Measurements from ENCODE around the gene TSSK6.

The TSSK6 gene

GRCh38 chr19:19543101-19543500 lies 27.8 kb upstream of the TSSK6 start:
- FAIRE-seq (no peak), DNase-seq (ENCODE audit: insufficient read length) (no peak)
- TF ChIP-seq POLR2AphosphoS5 (IDR thresholded peaks at IDR 0.05; ENCODE audit: low read depth, low read length): no peak
- no peak for TF ChIP-seq POLR2A (IDR thresholded peaks at IDR 0.05; ENCODE audit: low read depth, low read length)
- no peak for TF ChIP-seq TAF1 (IDR thresholded peaks at IDR 0.05; ENCODE audit: borderline replicate concordance, low read depth, low read length)

DNA sequence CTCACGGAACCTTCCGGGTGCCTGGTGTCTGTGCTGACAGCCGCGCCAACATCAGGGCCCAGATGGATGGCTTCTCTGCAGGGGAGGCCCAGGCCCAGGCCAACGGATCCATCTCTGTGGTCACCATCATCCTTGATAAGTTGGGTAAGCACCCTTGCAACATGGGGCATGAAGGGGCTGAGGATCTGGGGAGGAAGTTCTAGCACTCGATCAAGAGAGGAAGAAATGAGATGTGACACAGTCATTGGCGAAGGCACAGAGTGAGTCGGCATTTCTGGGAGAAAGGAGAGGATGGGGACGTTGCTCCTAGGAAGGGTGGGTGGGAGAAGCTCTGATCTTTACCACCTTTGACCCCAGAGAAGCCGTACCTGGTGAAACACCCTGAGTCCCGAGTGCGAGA lies 27.2 kb upstream of the TSSK6 start:
- TF ChIP-seq TAF1 (IDR thresholded peaks at IDR 0.05; ENCODE audit: borderline replicate concordance, low read depth, low read length) (no peak), POLR2AphosphoS5 (IDR thresholded peaks at IDR 0.05; ENCODE audit: low read depth, low read length) (no peak), POLR2A (IDR thresholded peaks at IDR 0.05; ENCODE audit: low read depth, low read length) (no peak)
- DNase-seq (ENCODE audit: insufficient read length) (no peak), FAIRE-seq (no peak)

- TF ChIP-seq POLR2A (IDR thresholded peaks at IDR 0.05; ENCODE audit: low read depth, low read length) (no peak), POLR2AphosphoS5 (IDR thresholded peaks at IDR 0.05; ENCODE audit: low read depth, low read length) (no peak), TAF1 (IDR thresholded peaks at IDR 0.05; ENCODE audit: borderline replicate concordance, low read depth, low read length) (no peak)
- DNase-seq (ENCODE audit: insufficient read length) (no peak), FAIRE-seq (no peak)
These were observed 26.3 kb upstream of the TSSK6 start for GRCh38 chr19:19541616-19542015.

DNA sequence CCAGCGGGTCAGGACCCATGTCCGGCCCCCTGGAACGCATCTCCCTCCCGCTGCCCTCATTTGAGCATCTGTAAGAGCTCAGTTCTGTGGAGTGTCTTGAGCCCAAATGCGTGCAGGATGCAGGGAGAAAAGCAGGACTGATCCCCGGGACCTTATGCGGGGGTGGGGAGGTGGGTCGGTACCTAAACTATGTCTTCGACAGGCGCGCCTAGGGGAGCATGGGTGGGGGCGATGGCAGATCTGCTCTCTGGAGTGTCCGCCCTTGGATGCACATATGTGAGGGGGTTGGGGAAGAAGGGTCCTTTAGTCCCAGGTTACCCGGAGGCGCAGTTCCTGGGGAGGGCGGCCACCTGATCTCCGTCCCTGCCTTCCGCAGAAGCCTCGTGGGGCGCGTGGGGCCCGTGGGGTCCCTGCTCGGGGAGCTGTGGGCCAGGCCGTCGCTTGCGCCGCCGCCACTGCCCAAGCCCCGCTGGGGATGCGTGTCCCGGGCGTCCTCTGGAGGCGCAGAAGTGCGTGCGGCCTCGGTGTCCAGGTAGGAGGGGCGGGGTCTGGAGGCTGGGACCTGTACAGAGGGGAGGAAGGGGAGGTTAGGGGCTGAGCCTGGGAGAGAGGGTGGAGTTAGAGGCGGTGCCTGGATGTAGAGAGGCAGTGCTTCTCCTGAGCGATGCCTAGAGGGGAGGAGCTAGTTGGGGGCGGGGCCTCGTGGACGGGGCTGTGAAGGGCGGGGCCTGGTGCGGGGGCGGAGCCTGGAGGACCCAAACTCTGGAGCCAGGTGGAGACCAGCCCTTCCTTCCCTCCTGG lies 25.6 kb upstream of the TSSK6 start:
- TF ChIP-seq TAF1 (IDR thresholded peaks at IDR 0.05; ENCODE audit: borderline replicate concordance, low read depth, low read length) (no peak), POLR2A (IDR thresholded peaks at IDR 0.05; ENCODE audit: low read depth, low read length) (no peak), POLR2AphosphoS5 (IDR thresholded peaks at IDR 0.05; ENCODE audit: low read depth, low read length) (no peak)
- DNase-seq (ENCODE audit: insufficient read length) (peak; percentile 76), FAIRE-seq (peak; percentile 78)

GRCh38 chr19:19540064-19540714 lies 24.8 kb upstream of the TSSK6 start:
- FAIRE-seq (no peak), DNase-seq (ENCODE audit: insufficient read length) (no peak)
- TF ChIP-seq TAF1 (IDR thresholded peaks at IDR 0.05; ENCODE audit: borderline replicate concordance, low read depth, low read length): no peak
- no peak for TF ChIP-seq POLR2AphosphoS5 (IDR thresholded peaks at IDR 0.05; ENCODE audit: low read depth, low read length)
- TF ChIP-seq POLR2A (IDR thresholded peaks at IDR 0.05; ENCODE audit: low read depth, low read length): no peak

DNA sequence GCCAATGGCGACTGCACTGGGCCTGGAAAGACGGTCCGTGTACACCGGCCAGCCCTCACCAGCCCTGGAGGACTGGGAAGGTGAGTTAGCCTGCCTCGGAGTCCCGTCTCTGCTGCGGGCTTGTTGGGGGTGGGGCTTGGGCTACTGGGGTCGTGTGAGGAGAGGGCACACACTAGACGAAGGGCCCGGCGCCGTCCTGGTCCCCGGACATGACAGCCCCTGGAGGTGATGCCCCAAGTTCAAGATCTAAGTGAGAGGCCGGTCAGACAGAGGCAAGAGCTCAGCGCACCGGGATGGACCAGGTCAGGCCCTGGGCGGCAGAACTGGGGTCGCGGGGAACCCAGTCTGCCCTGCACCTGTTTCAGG lies 24.3 kb upstream of the TSSK6 start:
- DNase-seq (ENCODE audit: insufficient read length) (no peak), FAIRE-seq (no peak)
- no peak for TF ChIP-seq POLR2AphosphoS5 (IDR thresholded peaks at IDR 0.05; ENCODE audit: low read depth, low read length)
- TF ChIP-seq POLR2A (IDR thresholded peaks at IDR 0.05; ENCODE audit: low read depth, low read length): no peak

DNA sequence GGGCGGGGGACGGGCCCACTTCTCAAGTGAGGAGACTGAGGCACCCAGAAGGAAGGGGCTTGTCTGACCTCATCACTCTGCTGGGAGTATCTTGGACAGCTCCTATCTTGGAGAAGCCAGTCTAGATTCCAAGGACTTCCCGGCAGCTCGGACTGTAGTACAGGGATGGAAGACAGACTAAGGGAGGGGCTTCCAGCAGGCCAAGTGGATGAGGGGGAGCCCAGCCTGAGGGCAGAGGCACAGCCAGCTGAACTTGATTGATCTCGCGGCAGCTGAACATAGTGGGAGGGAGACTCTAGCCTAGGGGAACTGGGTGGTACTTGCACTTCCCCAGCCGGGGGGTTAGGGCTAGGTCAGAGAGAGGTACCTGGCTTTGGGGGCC lies 23.4 kb upstream of the TSSK6 start:
- DNase-seq (ENCODE audit: insufficient read length): no peak
- TF ChIP-seq POLR2AphosphoS5 (IDR thresholded peaks at IDR 0.05; ENCODE audit: low read depth, low read length) (no peak), TAF1 (IDR thresholded peaks at IDR 0.05; ENCODE audit: borderline replicate concordance, low read depth, low read length) (no peak), POLR2A (IDR thresholded peaks at IDR 0.05; ENCODE audit: low read depth, low read length) (no peak)
- no peak for FAIRE-seq

DNA sequence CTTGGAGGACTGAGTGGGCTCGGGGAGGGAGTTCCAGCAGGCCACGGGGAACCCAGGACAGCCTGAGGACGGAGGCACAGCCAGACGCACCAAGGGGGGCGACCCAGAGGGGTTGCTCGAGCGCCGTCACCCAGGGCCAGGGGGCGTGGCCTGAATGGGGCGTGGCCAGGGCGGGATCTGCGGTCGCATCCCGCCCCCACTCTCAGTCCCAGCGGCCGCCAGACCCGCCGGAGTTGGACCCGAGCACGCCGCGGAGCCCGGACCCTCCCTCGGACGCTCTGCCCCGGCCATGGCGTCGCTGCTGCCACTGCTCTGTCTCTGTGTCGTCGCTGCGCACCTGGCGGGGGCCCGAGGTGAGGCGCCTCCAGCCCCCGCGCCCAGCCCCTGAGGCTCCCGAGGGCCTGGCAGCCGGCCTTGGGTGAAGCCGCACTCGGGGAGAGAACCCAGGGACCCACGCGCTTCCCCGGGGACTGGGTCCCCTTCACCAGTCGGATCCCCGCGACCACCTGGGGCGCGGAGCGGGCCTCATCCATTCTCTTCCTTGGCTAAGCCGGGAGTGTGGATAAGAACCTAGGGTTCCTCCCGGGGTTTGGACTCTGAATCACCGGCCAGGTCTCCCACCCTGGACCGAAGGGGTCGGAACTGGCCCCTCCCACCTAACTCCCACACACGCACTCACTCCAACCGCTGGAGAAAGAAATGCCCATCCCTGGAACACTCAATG lies 22.9 kb upstream of the TSSK6 start, which contains the start of gene CILP2:
Gene CILP2 (plus strand): TSS at position 205 of the 724 bp plus-strand sequence. CDS start 85 bp downstream, at position 290.
- no peak for DNase-seq (ENCODE audit: insufficient read length)
- FAIRE-seq: peak; percentile 44
- no peak for TF ChIP-seq POLR2AphosphoS5 (IDR thresholded peaks at IDR 0.05; ENCODE audit: low read depth, low read length)
- no peak for TF ChIP-seq POLR2A (IDR thresholded peaks at IDR 0.05; ENCODE audit: low read depth, low read length)
- TF ChIP-seq TAF1 (IDR thresholded peaks at IDR 0.05; ENCODE audit: borderline replicate concordance, low read depth, low read length): no peak

DNA sequence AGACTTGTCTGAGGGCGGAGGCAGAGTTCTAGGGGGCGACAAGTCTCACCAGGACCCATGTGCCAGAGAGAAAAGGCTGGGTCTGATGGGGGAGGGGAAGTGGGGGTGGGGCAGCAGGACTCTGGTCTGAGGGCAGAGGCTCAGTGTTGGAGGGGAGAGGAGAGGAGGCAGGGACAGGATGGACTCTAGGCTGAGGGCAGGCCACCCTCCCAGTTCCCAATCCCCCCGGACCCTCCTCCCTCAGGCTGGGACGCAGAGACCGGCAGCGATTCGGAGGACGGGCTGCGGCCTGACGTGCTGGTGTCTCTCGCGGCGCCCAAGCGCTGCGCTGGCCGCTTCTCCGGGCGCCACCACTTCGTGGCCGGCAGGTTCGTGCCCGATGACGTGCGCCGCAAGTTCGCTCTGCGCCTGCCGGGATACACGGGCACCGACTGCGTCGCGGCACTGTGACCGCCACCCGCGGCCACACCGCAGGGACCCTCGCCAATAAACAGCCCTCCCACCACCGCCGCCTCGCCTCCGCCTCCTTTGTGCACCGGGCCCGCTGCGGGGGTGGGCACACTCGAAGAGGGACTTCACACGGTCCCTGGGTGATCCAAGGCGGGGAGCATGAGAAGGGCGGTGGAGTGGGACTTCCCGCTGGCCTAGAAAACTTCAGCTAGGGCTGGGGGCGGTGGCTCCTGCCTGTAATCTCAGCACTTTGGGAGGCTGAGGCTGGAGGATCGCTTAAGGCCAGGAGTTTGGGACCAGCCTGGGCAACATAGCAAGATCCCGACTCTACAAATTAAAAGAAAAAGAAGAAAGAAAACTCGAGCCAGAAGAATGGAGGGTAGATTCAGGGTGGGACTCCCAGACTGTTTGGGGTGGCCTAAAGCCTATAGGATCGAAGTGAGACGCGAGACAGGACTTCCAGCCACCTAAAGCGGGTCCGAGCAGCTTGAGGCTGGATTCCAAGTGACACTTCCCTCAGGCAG lies 22.0 kb upstream of the TSSK6 start:
- no peak for DNase-seq (ENCODE audit: insufficient read length)
- no peak for FAIRE-seq
- no peak for TF ChIP-seq POLR2AphosphoS5 (IDR thresholded peaks at IDR 0.05; ENCODE audit: low read depth, low read length)
- TF ChIP-seq POLR2A (IDR thresholded peaks at IDR 0.05; ENCODE audit: low read depth, low read length): no peak
- TF ChIP-seq TAF1 (IDR thresholded peaks at IDR 0.05; ENCODE audit: borderline replicate concordance, low read depth, low read length): no peak

DNA sequence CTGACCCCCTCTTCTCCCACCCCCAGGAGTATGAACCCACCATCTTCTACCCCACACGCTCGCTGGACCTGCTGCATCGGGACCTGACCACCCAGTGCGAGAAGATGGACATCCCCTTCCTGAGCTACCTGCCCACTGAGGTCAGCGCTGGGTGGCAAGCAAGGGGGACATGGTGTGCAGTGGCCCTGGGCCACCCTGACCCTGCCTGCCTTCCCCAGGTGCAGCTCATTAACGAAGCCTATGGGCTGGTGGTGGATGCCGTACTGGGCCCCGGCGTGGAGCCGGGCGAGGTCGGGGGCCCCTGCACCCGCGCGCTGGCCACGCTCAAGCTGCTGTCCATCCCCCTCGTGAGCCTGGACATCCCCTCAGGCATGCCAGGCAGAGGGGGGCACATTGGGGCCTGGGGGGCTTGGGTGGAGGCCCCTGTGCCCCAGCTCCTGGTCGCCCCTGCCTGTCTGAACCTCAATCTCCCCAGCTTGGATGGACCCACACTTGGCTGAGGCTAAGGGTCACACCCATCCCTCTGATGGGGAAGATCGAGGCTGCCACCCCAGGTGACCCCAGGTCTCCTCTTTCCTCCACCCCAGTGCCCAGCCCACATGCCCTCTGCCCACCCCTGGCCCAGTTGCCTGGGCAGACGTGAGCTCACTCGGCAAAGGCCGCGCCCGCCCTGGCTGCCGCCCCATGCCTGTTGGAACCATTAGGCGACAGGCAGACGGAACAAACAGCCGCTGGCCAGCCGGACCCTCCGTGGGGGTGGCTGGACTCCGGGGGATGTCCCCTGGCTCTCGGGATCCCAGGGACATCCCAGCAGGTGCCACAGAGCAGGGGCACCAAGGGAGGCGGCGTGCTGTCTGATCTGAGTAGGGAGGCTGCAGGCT lies 20.2 kb upstream of the TSSK6 start:
- FAIRE-seq: no peak
- TF ChIP-seq POLR2AphosphoS5 (IDR thresholded peaks at IDR 0.05; ENCODE audit: low read depth, low read length): no peak
- DNase-seq (ENCODE audit: insufficient read length): no peak
